Activated effector memory CD4-positive, alpha-beta T cell treated with Interleukin-2 at 50 U/mL for 16 hours (primary cell): ENCODE data around the gene LANCL2.
"Not testable (repeated sequence)": the region's sequence is repeated elsewhere in the genome, so short reads cannot be mapped to it uniquely, and the experiment has no call there.

Experiments used
- DNase-seq: peaks from one replicate; pipeline ENCODE4 v3.0.0-alpha.2; 2020

Gene LANCL2

GRCh38 chr7:55362927-55363326, 2.2 kb upstream of the LANCL2 start:
- DNase-seq = no peak

GRCh38 chr7:55363386-55364170, 1.6 kb upstream of the LANCL2 start:
- DNase-seq = no peak

GRCh38 chr7:55365675-55366460, 731 bp downstream of the LANCL2 start:
- peak; percentile 93 for DNase-seq

GRCh38 chr7:55366461-55367070, 1.4 kb downstream of the LANCL2 start:
- DNase-seq = peak; percentile 4

GRCh38 chr7:55367283-55367840, 2.2 kb downstream of the LANCL2 start:
- no peak for DNase-seq

GRCh38 chr7:55369427-55370400, 4.6 kb downstream of the LANCL2 start:
- no peak for DNase-seq

- no peak for DNase-seq
Measured at GRCh38 chr7:55374213-55374612, 9.1 kb downstream of the LANCL2 start.

- DNase-seq = no peak
Measured at GRCh38 chr7:55375237-55375636, 10.1 kb downstream of the LANCL2 start.

GRCh38 chr7:55377162-55377817, 12.2 kb downstream of the LANCL2 start:
- no peak for DNase-seq

GRCh38 chr7:55379285-55379684, 14.1 kb downstream of the LANCL2 start:
- no peak for DNase-seq

GRCh38 chr7:55381189-55381588, 16.1 kb downstream of the LANCL2 start:
- no peak for DNase-seq

- no peak for DNase-seq
Measured at GRCh38 chr7:55381696-55382095, 16.6 kb downstream of the LANCL2 start.

GRCh38 chr7:55382251-55382650, 17.1 kb downstream of the LANCL2 start:
- no peak for DNase-seq

GRCh38 chr7:55386541-55386940, 21.4 kb downstream of the LANCL2 start:
- DNase-seq = no peak

- DNase-seq = no peak
Measured at GRCh38 chr7:55387062-55387965, 22.2 kb downstream of the LANCL2 start.

- DNase-seq = no peak
Measured at GRCh38 chr7:55396233-55396785, 31.2 kb downstream of the LANCL2 start.

- no peak for DNase-seq
Measured at GRCh38 chr7:55397617-55398016, 32.5 kb downstream of the LANCL2 start.

GRCh38 chr7:55400191-55400590, 35.1 kb downstream of the LANCL2 start:
- no peak for DNase-seq

- DNase-seq = not testable (repeated sequence)
Measured at GRCh38 chr7:55402506-55402905, 37.4 kb downstream of the LANCL2 start.

GRCh38 chr7:55405856-55406541, 40.9 kb downstream of the LANCL2 start:
- DNase-seq = no peak
